GM08714 (cell line): ENCODE measurements around the gene HOXA1.

ENCODE experiments used
- H3K4me3 ChIP-seq: fragments of 200-500 bp; sonication (Bioruptor generic); 2 replicates; pipeline ENCODE4 v1.5.1; 2014; ENCODE audit warnings: mild to moderate bottlenecking, low read length, inconsistent platforms
- ZNF274 ChIP-seq: IDR thresholded peaks from 2 replicates; pipeline ENCODE4 v1.6.1; 2012; ENCODE audit warnings: mild to moderate bottlenecking, low read depth, low read length

The HOXA1 gene

GRCh38 chr7:27099453-27100370 lies 3.9 kb upstream of the HOXA1 start:
- no peak overlapping the region for H3K4me3 ChIP-seq
- TF ChIP-seq ZNF274, result no peak

GRCh38 chr7:27098578-27099451 lies 3.0 kb upstream of the HOXA1 start:
- no peak overlapping the region for H3K4me3 ChIP-seq

GRCh38 chr7:27097686-27098577 lies 2.1 kb upstream of the HOXA1 start:
- H3K4me3 ChIP-seq, result no peak overlapping the region; the same call in 1 of the 2 replicates
- TF ChIP-seq ZNF274, result no peak

More at GRCh38 chr7:27098578-27099451, 3.0 kb upstream of the HOXA1 start:
- no peak for TF ChIP-seq ZNF274

- TF ChIP-seq ZNF274, result no peak
These were observed 1.1 kb upstream of the HOXA1 start for GRCh38 chr7:27096768-27097514.

GRCh38 chr7:27095050-27095896 lies 527 bp downstream of the HOXA1 start:
- peak overlapping the region; percentile 78 for H3K4me3 ChIP-seq
- TF ChIP-seq ZNF274, result no peak

More at GRCh38 chr7:27096768-27097514, 1.1 kb upstream of the HOXA1 start:
- H3K4me3 ChIP-seq, result peak overlapping the region; percentile 78

GRCh38 chr7:27094304-27095049 lies 1.3 kb downstream of the HOXA1 start:
- no peak for TF ChIP-seq ZNF274
- no peak overlapping the region for H3K4me3 ChIP-seq

GRCh38 chr7:27093184-27093895 lies 2.5 kb downstream of the HOXA1 start:
- TF ChIP-seq ZNF274, result no peak
- H3K4me3 ChIP-seq, result no peak overlapping the region

- TF ChIP-seq ZNF274, result no peak
These were observed 3.0 kb downstream of the HOXA1 start for GRCh38 chr7:27092819-27093110.

GRCh38 chr7:27091941-27092818 lies 3.6 kb downstream of the HOXA1 start:
- H3K4me3 ChIP-seq, result no peak overlapping the region
- no peak for TF ChIP-seq ZNF274

More at GRCh38 chr7:27092819-27093110, 3.0 kb downstream of the HOXA1 start:
- H3K4me3 ChIP-seq, result no peak overlapping the region

- no peak overlapping the region for H3K4me3 ChIP-seq
- no peak for TF ChIP-seq ZNF274
These were observed 4.7 kb downstream of the HOXA1 start for GRCh38 chr7:27091105-27091504.
